Left lobe of liver (tissue), 2 donors: Measurements from ENCODE around the gene KIF20A. TPM values are rescaled to one million over a fixed set of nuclear protein-coding genes. Genes with fewer than 3 reads are reported as not detected.
A peak's percentile ranks its signal among the peaks of the same experiment; 100 is the strongest.
"Not testable (repeated sequence)": the region's sequence is repeated elsewhere in the genome, so short reads cannot be mapped to it uniquely, and the experiment has no call there.

Experiments
- ATAC-seq: fragments of 200-7000 bp; cut with Tn5 transposase; one replicate; pipeline ENCODE4 v1.9.1; 2020; ENCODE audit warnings: mild to moderate bottlenecking, moderate library complexity
- DNase-seq: peaks from one replicate; pipeline ENCODE4 v3.0.0-alpha.2; 2020; ENCODE audit warnings: low spot score
- total RNA-seq: library from RNA; stranded (reverse); gene quantifications from one replicate; pipeline ENCODE4 v1.2.1, GENCODE V29; 2021
- donor health status: DM: no; HTN: no; CAD: no; lungs with moderate emphysema.
- donor health status: DM: no; HTN: yes; CAD: no.

Gene KIF20A
- total RNA-seq, 1 donor from 2014 or later, result 0.35 TPM

- no peak for ATAC-seq
- no peak for DNase-seq
These were observed 3.9 kb downstream of the KIF20A start for GRCh38 chr5:138182808-138183207.

DNA sequence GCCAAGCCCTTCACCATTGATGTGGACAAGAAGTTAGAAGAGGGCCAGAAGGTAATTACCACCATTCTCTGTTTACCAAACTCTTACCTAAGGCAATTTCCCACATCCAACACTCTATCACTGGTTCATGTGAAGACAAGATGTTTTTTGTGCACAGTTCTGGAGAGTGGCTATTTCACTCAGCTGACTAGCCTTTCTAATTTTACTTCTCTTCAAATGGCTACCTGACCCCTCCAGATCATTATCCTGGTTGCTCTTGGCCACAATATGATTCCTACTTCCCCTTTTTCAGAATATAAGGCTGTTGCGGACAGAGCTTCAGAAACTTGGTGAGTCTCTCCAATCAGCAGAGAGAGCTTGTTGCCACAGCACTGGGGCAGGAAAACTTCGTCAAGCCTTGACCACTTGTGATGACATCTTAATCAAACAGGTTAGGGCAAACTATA, 7.1 kb downstream of the KIF20A start:
- DNase-seq (no peak), ATAC-seq (no peak)

- ATAC-seq, result no peak
- no peak for DNase-seq
These were observed 9.7 kb downstream of the KIF20A start for GRCh38 chr5:138188626-138189025.

DNA sequence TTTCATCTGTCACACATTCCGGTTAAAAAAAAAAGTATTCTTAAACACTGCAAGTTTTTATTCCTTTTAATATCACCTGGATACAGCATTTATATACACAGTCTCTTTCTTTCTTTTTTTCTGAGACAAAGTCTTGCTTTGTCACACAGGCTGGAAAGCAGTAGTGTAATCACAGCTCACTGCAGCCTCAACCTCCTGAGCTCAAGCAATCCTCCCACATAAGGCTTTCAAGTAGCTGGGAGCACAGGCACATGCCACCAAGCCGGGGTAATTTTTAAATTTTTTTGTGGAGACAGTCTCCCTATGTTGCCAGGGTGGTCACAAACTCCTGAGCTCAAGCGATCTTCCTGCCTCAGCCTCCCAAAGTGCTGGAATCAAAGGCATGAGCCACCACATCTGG, 13.9 kb downstream of the KIF20A start:
- no peak for ATAC-seq
- no peak for DNase-seq

DNA sequence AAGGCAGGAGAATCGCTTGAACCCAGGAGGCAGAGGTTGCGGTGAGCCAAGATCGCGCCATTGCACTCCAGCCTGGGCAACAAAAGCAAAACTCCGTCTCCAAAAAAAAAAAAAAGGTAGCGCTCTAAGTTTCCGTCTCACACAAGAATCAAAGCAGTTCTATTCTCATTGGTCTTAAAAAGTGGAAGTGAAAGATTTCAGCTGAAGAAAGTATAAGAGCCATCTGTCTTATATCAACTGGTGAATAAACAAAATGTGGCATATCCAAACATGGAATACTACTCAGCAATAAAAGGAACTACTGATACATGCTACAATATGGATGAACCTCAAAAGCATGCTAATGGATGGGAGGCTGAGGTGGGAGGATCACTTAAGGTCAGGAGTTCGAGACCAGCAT, 14.9 kb downstream of the KIF20A start:
- DNase-seq, ATAC-seq: not testable (repeated sequence)

DNA sequence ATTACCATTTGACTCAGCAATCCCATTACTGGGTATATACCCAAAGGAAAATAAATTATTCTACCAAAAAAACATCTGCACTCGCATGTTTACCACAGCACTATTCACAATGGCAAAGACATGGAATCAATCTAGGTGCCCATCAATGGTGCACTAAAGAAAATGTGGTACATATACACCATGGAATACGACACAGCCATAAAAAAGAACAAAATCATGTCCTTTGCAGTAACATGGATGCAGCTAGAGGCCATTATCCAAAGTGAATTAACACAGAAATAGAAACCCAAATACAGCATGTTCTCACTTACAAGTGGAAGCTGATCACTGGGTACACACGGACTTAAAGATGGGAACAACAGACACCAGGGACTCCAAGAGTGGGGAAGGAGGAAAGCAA, 32.1 kb downstream of the KIF20A start:
- ATAC-seq (no peak), DNase-seq (no peak)

DNA sequence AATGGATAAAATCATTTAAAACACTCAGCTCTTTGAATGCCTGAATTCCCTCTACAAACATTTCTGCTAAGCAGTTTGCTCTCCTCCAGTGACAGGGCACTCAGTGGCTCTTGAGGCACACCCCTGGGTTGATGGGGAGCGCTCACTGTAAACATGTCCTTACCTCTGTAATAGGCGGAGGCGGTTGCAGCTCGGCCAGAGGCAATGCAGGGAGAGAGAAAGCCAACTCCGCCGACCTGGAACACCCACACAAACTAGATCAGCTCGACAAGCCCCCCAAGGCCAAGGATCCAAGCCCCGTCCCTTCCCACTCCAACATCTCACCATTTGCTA, 33.9 kb downstream of the KIF20A start:
- no peak for DNase-seq

DNA sequence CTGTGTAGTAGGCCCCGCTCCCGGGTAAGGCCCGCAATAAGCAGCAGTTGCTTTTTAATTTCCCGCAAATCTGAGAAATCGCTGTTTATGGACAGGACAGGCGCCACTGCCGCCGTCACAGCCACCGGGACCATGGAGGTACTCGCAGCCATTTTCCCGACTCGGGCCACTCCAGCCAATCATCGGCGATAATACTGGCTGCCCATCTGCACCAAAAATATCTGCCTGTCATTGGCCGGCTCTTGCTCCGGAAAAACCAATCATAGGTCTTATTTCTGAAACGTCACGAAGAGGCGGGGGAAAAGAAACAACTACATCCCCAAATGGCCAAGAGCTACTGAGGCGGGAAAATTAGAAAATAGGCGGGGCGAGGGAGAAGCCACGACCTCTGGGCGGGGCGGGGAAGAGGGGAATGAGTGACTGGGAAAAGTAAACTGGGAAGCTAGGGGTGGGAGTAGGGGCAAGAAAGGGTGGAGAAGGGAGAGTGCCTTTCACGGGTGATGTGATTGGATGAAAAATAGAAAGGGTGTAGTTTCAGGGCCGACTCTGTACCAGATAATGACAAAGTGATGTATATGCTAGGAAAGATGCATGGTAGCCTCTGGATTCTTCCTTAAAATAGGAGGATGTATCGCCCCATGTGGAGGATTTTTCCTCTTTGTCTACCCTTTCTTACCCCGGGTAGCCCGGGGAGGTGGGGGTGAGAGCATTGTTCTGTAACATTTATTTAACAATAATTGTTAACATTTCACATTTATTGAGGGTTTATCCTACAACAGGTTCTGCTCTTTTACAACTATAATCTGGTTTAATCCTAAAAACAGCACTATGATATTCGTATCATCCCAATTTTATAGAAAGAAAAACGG, 34.5 kb downstream of the KIF20A start, which contains the start of gene CDC23:
CDC23 (minus strand) TSS at position 163 of the 869 bp plus-strand sequence; CDS start at position 152, 11 bp downstream.
- peak; percentile 91 for DNase-seq
- ATAC-seq, result peak; percentile 99

More for the DNA sequence above, 33.9 kb downstream of the KIF20A start:
- peak; percentile 47 for ATAC-seq

DNA sequence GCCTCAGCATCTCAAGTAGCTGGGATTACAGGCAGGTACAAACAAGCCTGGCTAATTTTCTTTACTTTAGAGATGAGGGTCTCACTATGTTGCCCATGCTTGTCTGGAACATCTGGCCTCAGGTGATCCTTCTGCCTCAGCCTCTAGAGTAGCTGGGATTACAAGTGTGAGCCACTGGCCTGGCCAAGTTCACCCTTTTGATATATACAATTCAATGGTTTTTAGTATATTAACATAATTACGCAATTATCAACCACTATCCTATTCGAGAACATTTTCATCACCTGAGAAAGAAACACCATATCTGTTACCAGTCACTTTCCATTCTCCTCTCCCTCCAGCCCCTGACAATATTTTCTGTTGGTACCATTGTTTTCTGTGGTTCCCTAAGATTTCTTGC, 37.9 kb downstream of the KIF20A start:
- DNase-seq (no peak), ATAC-seq (no peak)

- DNase-seq (no peak), ATAC-seq (no peak)
These were observed 44.6 kb downstream of the KIF20A start for GRCh38 chr5:138223532-138223931.

- no peak for ATAC-seq
- no peak for DNase-seq
These were observed 45.8 kb downstream of the KIF20A start for GRCh38 chr5:138224712-138225111.

- DNase-seq (no peak), ATAC-seq (no peak)
These were observed 48.0 kb downstream of the KIF20A start for GRCh38 chr5:138226910-138227309.

GRCh38 chr5:138229387-138229786, 50.5 kb downstream of the KIF20A start:
- ATAC-seq, result no peak
- no peak for DNase-seq

GRCh38 chr5:138230261-138230660, 51.3 kb downstream of the KIF20A start:
- ATAC-seq (no peak), DNase-seq (no peak)

DNA sequence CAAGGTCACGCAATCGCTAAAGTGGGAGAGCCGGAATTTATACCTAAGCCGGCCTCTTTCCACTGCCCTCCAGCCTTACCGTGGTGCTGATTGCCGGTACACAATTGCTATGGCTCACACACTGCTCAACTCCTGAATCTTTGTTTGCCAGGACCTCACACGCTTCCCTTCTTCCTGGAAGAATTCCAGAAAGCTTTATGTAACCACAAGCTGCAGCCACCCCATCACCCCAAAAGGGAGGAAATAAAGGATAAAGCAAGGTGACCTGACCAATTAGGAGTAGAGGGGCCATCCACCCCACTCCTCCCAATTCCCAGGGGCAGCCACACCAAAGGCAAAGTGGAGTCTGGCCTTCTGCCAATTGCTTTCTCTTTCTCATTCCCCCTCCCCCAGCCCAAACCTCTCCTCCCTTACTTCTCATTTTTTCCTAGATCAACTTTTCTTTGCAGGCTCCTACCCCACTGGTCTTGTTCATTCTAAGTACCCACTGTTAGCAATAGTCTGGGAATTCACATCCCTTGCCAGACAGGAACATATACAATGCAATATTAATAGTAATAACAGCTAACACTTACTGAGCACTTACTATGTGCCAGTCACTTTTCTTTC, 52.2 kb downstream of the KIF20A start:
- ATAC-seq, result no peak
- DNase-seq, result no peak

DNA sequence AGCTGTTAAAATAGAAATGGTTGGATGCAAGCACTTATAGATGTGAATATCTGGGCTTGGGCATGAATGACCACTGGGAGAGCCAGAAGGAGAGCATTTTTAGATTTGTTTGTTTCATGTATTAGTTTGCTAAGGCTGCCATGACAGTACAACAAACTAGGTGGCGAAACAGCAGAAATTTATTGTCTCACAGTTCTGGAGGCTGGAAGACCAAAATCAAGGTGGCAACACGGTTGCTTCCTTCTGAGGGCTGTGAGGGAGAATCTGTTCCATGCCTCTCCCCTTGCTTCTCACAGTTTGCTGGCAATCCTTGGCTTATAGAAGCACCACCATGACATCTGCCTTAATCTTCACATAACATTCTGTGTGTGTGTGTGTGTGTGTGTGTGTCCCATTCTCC, 54.4 kb downstream of the KIF20A start:
- DNase-seq (no peak), ATAC-seq (no peak)

- no peak for DNase-seq
These were observed 55.7 kb downstream of the KIF20A start for GRCh38 chr5:138234651-138235050.

More at GRCh38 chr5:138234651-138235050, 55.7 kb downstream of the KIF20A start:
- no peak for ATAC-seq

Other genes with a start within 250 kb of the KIF20A start
- 8.0 TPM for gene FAM13B, start 146.0 kb upstream of the KIF20A start, total RNA-seq
- not detected for gene WNT8A, start 95.1 kb upstream of the KIF20A start, total RNA-seq
- 0.20 TPM for gene NME5, start 39.7 kb upstream of the KIF20A start, total RNA-seq
- gene BRD8, start 482 bp upstream of the KIF20A start, total RNA-seq, result 19.3 TPM
- 12.1 TPM for gene CDC23, start 34.2 kb downstream of the KIF20A start, total RNA-seq
- not detected for gene GFRA3, start 95.5 kb downstream of the KIF20A start, total RNA-seq
- gene CDC25C, start 152.7 kb downstream of the KIF20A start, total RNA-seq, result not detected
- 10.4 TPM for gene FAM53C, start 159.2 kb downstream of the KIF20A start, total RNA-seq
- 16.3 TPM for gene KDM3B, start 173.6 kb downstream of the KIF20A start, total RNA-seq